Limb (tissue), 2 donors: ENCODE data around the gene GTPBP3.
A peak's percentile ranks its signal among the peaks of the same experiment; 100 is the strongest.

Experiments used
- DNase-seq, 2 donors: peaks; one replicate each; pipeline ENCODE4 v3.0.0-alpha.2; 2016; ENCODE audit errors: extremely low spot score in 2 of 2

Gene GTPBP3

DNA sequence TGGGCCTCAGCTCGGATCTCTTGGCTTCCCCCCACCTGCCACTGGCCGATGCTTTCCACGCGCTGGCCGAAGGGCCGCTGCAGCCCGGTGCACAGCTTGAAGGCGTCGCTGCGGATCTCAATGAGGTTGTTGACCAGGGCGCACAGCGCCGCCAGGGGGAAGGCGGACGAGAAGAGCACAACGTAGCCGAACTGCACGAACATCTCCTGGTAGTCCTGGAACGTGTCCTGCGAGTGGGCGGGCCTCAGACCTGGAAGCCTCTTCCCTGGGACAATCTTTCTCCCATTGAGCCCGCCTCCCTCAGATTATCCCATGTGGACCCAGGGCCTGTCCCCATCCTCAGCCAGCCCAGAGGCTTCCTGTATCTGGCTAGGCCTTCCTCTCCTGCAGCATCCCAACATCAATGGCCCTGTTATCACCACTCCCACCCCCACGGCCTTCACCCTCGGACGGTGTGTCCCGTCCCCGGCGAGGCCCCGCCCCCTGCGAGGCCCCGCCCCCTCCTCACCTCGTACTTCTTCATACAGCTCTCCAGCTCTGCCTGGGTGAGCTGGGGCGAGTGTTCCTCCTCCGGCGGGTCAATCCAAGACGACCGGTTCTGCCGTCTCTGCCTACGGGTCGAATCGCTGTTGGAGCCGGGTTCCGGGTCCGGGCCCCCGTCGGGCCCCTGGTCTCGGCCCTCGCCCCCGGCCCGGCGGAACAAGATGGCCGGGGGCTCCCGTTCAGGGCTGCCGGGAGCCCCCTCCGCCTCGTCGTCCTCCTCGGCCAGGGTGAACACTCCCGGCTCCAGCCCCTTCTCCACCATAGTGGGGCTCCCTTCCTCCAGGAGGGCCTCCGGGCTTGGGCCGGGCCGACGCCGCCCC is 9.5 kb upstream of the GTPBP3 start:
- DNase-seq = peak; percentile 30 to 69

GRCh38 chr19:17328517-17329365 is 8.6 kb upstream of the GTPBP3 start:
- no peak for DNase-seq

DNA sequence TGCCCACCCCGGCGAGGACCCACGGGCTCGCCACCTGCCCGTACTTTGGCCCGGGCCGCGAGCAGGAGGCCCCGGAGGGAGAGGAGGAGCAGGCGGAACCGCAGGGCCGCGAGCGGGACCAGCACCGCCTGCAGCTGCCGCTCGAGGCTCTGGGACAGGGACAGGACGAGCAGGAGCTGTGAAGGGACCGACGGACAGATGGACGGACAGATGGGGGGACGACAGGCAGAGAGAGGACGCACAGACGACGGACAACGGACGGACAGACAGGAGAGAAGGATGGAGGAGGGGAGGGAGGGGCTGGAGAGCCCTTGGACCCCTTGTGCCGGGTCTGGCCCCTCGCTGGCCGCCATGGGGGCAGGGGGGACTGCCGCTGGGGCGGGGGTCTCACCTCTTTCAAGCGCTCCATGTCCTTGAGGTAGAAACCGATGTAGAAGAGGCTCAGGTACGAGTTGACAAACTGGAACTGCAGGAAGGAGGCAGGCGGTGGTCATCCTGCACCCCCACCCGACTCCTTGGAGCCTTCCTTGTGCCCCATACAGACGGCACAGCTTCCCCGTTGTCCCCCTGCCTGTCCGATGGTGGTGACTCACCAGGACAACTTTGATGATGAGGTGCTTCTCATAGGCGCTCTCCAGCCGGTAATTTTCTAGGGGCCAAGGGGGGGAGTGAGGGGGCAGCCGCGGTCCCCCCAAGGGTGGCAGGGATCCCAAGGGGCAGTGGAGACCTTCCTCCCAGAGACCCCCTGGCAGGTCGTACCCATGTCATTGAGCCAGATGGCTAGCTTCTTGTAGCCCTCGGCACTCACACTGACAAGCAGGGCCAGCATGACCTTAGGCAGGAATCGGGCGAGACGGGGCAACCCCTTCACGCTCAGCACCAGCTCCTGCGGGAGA is 7.7 kb upstream of the GTPBP3 start:
- no peak for DNase-seq

GRCh38 chr19:17330262-17331044 is 6.9 kb upstream of the GTPBP3 start:
- peak in 1 of 2 donors; percentile 26 for DNase-seq

DNA sequence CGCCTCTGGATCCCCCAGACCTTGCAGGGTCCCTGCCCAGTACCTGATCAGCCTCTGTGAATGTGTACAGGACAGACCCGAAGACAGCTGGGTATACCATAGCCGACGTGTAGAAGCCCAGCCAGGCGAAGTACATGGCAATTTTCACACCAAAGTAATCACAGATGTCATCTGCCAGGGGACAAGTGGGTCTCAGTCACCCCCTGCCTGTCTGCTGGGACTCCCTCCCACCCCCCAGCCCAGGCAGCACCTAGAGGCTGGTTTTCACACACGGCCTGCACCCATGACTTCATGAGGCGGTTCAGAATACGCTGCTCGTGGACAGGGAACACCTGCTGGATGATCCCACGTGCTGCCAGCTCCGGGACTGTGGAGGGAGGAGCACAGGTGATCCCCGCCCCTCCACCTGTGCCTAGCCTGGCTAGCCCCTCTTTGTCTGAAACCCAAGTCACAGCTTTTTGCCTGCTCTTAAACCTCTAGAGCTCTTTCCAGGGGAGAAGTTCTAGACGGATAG is 6.3 kb upstream of the GTPBP3 start:
- DNase-seq = no peak

GRCh38 chr19:17332360-17332676 is 5.0 kb upstream of the GTPBP3 start:
- no peak for DNase-seq

GRCh38 chr19:17332677-17333581 is 4.4 kb upstream of the GTPBP3 start:
- DNase-seq = no peak

GRCh38 chr19:17333611-17334413 is 3.5 kb upstream of the GTPBP3 start:
- DNase-seq = no peak

- peak; percentile 98 to 99 for DNase-seq
Observed at GRCh38 chr19:17334414-17335409, 2.6 kb upstream of the GTPBP3 start, which contains the start of gene ANO8. Gene ANO8 (minus strand): TSS chr19:17334855. CDS start chr19:17334670, 185 bp downstream.

GRCh38 chr19:17335575-17335974 is 1.8 kb upstream of the GTPBP3 start:
- no peak for DNase-seq

DNA sequence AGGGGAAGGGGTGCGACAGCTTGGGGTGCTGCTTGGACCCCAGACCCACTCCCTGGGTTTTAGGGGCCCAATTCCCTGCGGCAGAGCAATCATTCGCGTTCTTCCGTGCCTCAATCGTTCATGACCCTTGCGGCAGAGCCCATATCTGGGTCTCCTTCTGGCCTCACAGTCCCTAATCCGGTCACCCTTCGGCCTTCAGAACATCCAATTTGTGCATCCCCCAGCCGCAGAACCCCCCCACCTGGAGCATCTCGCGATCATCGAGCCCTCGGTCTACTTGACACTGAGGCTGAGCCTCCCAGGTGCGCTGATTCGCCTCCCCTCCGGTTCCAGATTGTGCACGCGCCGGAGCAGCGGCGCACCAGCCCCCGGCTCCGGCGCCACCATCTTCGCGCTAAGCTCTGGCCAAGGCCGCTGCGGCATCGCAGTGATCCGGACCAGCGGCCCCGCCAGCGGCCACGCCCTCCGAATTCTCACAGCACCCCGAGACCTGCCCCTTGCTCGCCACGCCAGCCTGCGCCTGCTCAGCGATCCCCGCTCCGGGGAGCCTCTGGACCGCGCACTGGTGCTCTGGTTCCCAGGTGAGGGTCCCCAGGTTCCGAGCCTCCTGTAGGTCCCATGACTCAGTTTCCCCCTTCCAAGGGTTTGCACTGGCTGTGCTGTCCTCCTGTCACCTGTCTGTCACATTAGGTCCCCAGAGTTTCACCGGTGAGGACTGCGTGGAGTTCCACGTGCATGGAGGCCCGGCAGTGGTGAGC is 501 bp downstream of the GTPBP3 start:
- DNase-seq = no peak

- no peak for DNase-seq
Observed at GRCh38 chr19:17338433-17339078, 1.2 kb downstream of the GTPBP3 start.

DNA sequence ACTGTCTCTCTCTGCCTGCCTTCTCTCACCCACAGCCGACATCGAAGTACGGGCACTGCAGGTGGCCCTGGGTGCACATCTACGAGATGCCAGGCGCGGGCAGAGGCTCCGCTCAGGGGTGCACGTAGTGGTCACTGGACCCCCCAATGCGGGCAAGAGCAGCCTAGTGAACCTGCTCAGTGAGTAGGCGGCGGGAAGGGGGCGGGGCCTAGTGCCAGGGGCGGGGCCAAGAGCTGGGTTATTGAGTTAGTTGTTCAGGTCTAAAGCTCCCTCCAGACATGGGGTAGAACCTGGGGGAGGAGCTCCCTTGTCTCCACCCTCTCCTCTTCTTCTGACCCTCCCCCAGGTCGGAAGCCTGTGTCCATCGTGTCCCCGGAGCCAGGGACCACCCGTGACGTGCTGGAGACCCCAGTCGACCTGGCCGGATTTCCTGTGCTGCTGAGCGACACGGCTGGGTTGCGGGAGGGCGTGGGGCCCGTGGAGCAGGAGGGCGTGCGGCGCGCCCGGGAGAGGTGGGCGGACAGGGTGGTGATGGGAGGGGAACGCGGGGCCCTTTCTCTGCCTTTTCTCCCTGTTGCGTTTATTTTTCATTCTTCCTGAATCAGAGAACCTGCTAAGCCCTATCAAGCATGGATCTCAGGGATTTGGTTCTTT is 1.9 kb downstream of the GTPBP3 start:
- no peak for DNase-seq

DNA sequence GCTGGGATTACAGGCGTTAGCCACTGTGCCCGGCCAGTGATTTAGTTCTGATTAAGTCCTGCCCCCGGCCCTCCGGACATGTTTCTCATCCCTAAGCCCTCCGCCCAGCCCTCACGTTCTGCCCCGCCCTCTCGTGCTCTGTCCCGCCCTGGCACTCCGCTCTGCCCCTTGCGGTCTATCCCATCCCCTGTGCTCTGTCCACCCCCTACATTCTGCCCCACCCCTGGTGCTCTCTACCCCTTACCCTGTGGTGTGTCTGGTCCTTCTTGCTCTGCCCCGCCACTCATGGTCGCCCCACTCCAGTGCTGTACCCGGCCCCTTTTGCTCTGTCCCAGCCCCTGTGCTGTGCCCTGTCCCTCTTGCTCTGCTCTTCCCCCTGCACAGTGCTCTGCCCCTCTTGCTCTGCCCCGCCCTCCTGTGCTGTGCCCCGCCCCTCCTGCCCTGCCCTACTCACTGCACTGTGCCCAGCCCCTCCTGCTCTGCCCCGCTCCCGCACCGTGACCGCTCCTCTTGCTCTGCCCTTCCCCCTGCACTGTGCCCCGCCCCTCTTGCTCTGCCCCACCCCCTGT is 3.0 kb downstream of the GTPBP3 start:
- no peak for DNase-seq

GRCh38 chr19:17340871-17341357 is 3.6 kb downstream of the GTPBP3 start:
- no peak for DNase-seq
